Adrenal gland (tissue), 12 donors: Measurements from ENCODE around the gene ERC2. TPM values are rescaled to one million over a fixed set of nuclear protein-coding genes. Genes with fewer than 3 reads are reported as not detected.

Experiments
- DNase-seq, 7 donors: peaks; one replicate each; pipeline ENCODE4 v3.0.0-alpha.2; 2019 to 2020
- H3K27ac ChIP-seq, 5 donors: fragments of 200-600 bp; sonication (generic) in 4 of 5; 1 replicate in 3 of 5; 2 replicates in 2 of 5; pipeline versions ENCODE4 v1.5.1 to v1.8.0; 2016 to 2020; ENCODE audit warnings: mild to moderate bottlenecking in 1 of 5
- H3K27me3 ChIP-seq: fragments of 200-600 bp; 2 replicates; pipeline ENCODE4 v1.8.0; 2021
- H3K36me3 ChIP-seq, 2 donors: fragments of 200-600 bp; replicated peaks in 1 of 2; 1 replicate in 1 of 2; 2 replicates in 1 of 2; pipeline versions ENCODE4 v1.5.1 to v1.8.0; 2018 to 2022
- H3K4me1 ChIP-seq, 2 donors: fragments of 200-600 bp; replicated peaks in 1 of 2; 1 replicate in 1 of 2; 2 replicates in 1 of 2; pipeline versions ENCODE4 v1.5.1 to v1.8.0; 2018 to 2021
- H3K4me3 ChIP-seq, 4 donors: fragments of 200-600 bp; sonication (generic) in 3 of 4; one replicate each; pipeline ENCODE4 v1.5.1; 2016 to 2018
- H3K9me3 ChIP-seq, 3 donors: fragments of 200-600 bp; sonication (generic) in 1 of 3; replicated peaks in 1 of 3; 1 replicate in 2 of 3; 2 replicates in 1 of 3; pipeline versions ENCODE4 v1.5.1 to v1.8.0; 2016 to 2021
- CTCF ChIP-seq, 6 experiments: fragments of 450-650 bp in 4 of 6; fragments of 200-600 bp in 2 of 6; sonication (generic) in 1 of 6; IDR thresholded peaks; 1 replicate in 5 of 6; 2 replicates in 1 of 6; pipeline versions ENCODE4 v1.5.1 to v1.8.0; 2016 to 2021; ENCODE audit warnings: antibody characterized with exemption in 6 of 6, mild to moderate bottlenecking in 2 of 6, moderate library complexity in 1 of 6
- POLR2A ChIP-seq, 2 donors: fragments of 450-650 bp; IDR thresholded peaks; one replicate each; pipeline ENCODE4 v1.6.1; 2017; ENCODE audit warnings: antibody characterized with exemption in 2 of 2, mild to moderate bottlenecking in 2 of 2, moderate library complexity in 1 of 2
- WGBS, 4 donors: extraction: QIAGEN DNeasy Blood & Tissue Kit in 2 of 4; methylation state at CpG; one replicate each; pipeline versions ENCODE4 v1.1.5 to v1.1.7; 2013 to 2017; 5-methylcytosine and 5-hydroxymethylcytosine counted together
- intact Hi-C, 2 donors: fragments of 100-400 bp; cut with DNase I; formaldehyde crosslinking; loops; one replicate each; pipeline versions ENCODE4 v1.14.1 to v1.15.0; 2022 to 2023
- polyA plus RNA-seq, 3 donors: library from polyadenylated mRNA; stranded (reverse); fragments of 200-250 nt in 2 of 3; fragments of 350-450 nt in 1 of 3; fragmentation: Illumina TruSeq in 1 of 3; extraction: RNeasy Lipid Tissue Mini Kit (QIAGEN cat#74804) in 1 of 3; gene quantifications; one replicate each; pipeline ENCODE4 v1.2.3, GENCODE V29; 2013 to 2014
- total RNA-seq, 9 donors: library from RNA; depleted of rRNA in 4 of 9; stranded (reverse); fragments of >200 nt in 4 of 9; fragments of 120-200 nt in 1 of 9; fragmentation: NEBNext Ultra II Directional in 1 of 9; extraction: Animal tissue kit (Norgen Biotek cat#: 25700) in 1 of 9; gene quantifications; one replicate each; pipeline versions ENCODE4 v1.1.0 to v1.2.4, GENCODE V29; 2013 to 2023
- donor health status: healthy with polysubstance abuse.
- donor health status: Bipolar disorder and iron deficiency.
- donor health status: DM: yes; HTN: yes; CAD: no.
- donor health status: DM: no; HTN: no; CAD: no.
- donor health status: DM: no; HTN: no; CAD: no.
- donor health status: DM: yes; HTN: yes; CAD: no.

Gene ERC2
- total and polyA plus RNA-seq, 12 donors, result 0.47 to 5.8 (median 1.5) TPM

GRCh38 chr3:56122911-56123310 lies 345.4 kb downstream of the ERC2 start:
- intact Hi-C loops, result no loop called here
- 71 to 94% (median 89%) methylated on average over 2 of the region's 2 CpGs for WGBS, 4 donors
- no peak overlapping the region for H3K27ac ChIP-seq
- TF ChIP-seq CTCF (IDR thresholded peaks at IDR 0.05), result no peak
- no peak for TF ChIP-seq POLR2A (IDR thresholded peaks at IDR 0.05)
- no peaks in the 10 kb centered on the region for H3K36me3 ChIP-seq
- H3K9me3 ChIP-seq, result no peaks in the 10 kb centered on the region
- H3K4me1 ChIP-seq, result peaks cover 0 to 5% of the 10 kb centered on the region in 2 donors
- DNase-seq, result no peak
- H3K27me3 ChIP-seq, result no peaks in the 10 kb centered on the region
- H3K4me3 ChIP-seq, result no peak overlapping the region

- no peaks in the 10 kb centered on the region for H3K27me3 ChIP-seq
- H3K4me1 ChIP-seq, result peaks cover 0 to 5% of the 10 kb centered on the region in 2 donors
- intact Hi-C loops, result no loop called here
- TF ChIP-seq CTCF (IDR thresholded peaks at IDR 0.05) (no peak), POLR2A (IDR thresholded peaks at IDR 0.05) (no peak)
- WGBS, 4 donors, result 75 to 84% (median 79%) methylated on average over 2 of the region's 2 CpGs
- no peaks in the 10 kb centered on the region for H3K36me3 ChIP-seq
- H3K4me3 ChIP-seq, result no peak overlapping the region
- H3K9me3 ChIP-seq, result no peaks in the 10 kb centered on the region
- H3K27ac ChIP-seq, result no peak overlapping the region
- DNase-seq, result no peak
Measured at GRCh38 chr3:56121716-56122115, 346.6 kb downstream of the ERC2 start.

GRCh38 chr3:56119575-56120349 lies 348.5 kb downstream of the ERC2 start:
- WGBS, 4 donors, result 77 to 88% (median 86%) methylated on average over 5 of the region's 5 CpGs
- no peaks in the 10 kb centered on the region for H3K27me3 ChIP-seq
- intact Hi-C loops, result no loop called here

GRCh38 chr3:56118968-56119367 lies 349.3 kb downstream of the ERC2 start:
- intact Hi-C loops, result no loop called here
- WGBS, 4 donors, result 28 to 38% (median 31%) methylated on average over 1 of the region's 1 CpG

More at GRCh38 chr3:56119575-56120349, 348.5 kb downstream of the ERC2 start:
- Histone ChIP-seq H3K4me1 (peaks cover 0 to under 1% of the 10 kb centered on the region in 2 donors), H3K9me3 (no peaks in the 10 kb centered on the region), H3K36me3 (no peaks in the 10 kb centered on the region), H3K27ac (no peak overlapping the region), H3K4me3 (no peak overlapping the region)
- peak in 4 of 7 donors; percentile 2 to 23 (median 20) for DNase-seq
- TF ChIP-seq CTCF (IDR thresholded peaks at IDR 0.05) (no peak), POLR2A (IDR thresholded peaks at IDR 0.05) (no peak)

More at GRCh38 chr3:56118968-56119367, 349.3 kb downstream of the ERC2 start:
- DNase-seq, result no peak
- no peaks in the 10 kb centered on the region for H3K9me3 ChIP-seq
- no peaks in the 10 kb centered on the region for H3K4me1 ChIP-seq
- H3K36me3 ChIP-seq, result no peaks in the 10 kb centered on the region
- no peaks in the 10 kb centered on the region for H3K27me3 ChIP-seq
- H3K4me3 ChIP-seq, result no peak overlapping the region
- TF ChIP-seq CTCF (IDR thresholded peaks at IDR 0.05) (no peak), POLR2A (IDR thresholded peaks at IDR 0.05) (no peak)
- no peak overlapping the region for H3K27ac ChIP-seq
